ENCODE results near the gene DLEU7.

The DLEU7 gene

GRCh38 chr13:50788551-50789210, 54.8 kb downstream of the DLEU7 start:
- no peak for FAIRE-seq

- FAIRE-seq = no peak
Measured at GRCh38 chr13:50787316-50788195, 55.9 kb downstream of the DLEU7 start.

DNA sequence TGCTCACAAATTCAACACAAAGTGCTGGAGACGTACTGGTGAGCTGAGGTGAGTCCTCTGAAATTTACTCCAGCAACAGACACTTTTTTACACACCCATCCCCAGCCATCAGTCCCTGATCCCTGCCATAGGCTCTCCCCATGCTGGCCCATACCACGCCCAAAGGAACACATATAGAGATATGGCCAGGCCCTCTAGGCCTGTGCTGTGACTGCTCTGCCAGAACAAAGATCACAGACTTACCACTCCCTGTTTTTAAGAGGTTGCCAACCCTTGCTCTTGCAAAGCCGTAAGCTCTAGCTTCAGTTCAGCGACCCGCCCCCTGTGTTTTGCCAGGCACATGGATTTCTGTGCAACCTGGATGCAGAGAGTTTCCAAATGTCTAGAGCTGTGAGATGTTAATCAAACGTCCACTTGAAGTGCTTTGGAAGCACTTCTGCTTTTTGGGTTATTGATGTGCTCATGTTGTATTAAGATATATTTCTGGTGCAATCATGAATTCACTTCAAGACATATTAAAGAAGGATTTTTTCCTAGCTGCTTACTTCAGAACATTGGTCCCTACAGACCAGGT, 59.7 kb downstream of the DLEU7 start:
- FAIRE-seq = no peak

DNA sequence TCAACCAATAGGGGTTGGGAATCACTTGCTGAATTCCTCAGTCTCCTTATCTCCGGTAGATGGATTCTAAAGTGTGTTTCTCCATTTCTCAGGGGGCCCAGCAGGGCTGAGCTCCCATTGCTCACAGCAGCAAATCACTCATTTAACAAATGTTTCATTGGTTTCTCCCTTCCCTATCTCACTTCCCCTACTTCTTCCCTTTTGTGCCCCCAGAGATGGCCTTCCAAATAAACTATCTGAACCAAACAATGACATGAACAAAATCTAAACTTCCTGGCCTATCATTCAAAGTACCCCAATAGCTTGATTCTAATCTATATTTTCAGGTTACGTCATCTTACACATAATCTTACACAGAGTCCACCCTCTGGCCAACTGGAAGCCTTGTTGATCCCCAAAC, 60.4 kb downstream of the DLEU7 start:
- FAIRE-seq = no peak

- FAIRE-seq = no peak
Measured at GRCh38 chr13:50780201-50781015, 63.1 kb downstream of the DLEU7 start.

GRCh38 chr13:50779443-50780200, 63.9 kb downstream of the DLEU7 start:
- no peak for FAIRE-seq
